ENCODE measurements around the gene EDN2.

EDN2 gene

DNA sequence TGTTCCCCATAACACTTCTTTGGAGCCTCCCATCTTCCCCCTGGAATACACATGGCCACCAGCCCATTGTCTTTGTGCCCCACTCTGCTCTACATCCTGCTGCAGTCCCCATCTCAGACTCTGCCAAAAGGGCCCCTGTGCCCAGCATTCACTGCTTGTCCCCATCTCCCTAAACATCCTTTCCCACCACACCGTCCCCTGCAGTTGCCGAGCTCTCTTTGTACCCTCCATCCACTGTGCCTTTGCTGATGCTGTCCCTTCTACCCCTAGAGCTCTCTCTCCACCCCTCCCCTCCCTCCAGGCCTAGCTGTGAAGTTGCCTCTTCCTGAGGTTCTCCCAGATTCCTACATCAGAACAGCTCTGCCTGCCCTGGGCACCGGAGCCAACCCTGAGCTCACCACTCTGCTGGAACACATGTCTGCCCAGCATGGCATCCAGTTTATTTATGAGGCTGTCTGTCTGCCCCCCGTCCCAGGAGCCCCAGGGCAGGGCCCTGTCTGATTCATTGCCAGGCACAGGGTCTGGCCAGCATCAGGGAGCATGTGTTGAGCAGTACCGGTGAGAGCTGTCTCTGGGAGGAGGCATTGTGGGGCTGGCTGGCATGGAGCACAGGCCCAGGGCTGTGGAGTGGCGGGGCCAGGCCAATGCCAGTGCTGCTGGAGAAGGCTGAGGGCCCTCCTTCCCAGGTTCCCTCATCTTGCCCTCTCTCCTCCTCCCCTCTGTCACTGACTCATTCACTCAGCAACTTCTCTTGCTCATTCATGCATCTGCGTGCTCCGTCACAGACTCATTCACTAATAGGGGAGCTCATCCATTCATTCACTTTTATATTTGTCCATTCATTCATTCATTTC, 28.8 kb downstream of the EDN2 start:
- Histone ChIP-seq H3K27me3 (replicated peaks; ENCODE audit: insufficient read depth, low read length) (no peaks in the 10 kb centered on the region), H3K9me2 (replicated peaks; ENCODE audit: insufficient read depth, low read length) (no peaks in the 10 kb centered on the region), H2AFZ (ENCODE audit: low read length) (no peak overlapping the region), H3K9ac (ENCODE audit: low read length) (no peak overlapping the region), H3F3A (ENCODE audit: insufficient read depth, low read length) (no peaks in the 10 kb centered on the region), H3K4me1 (ENCODE audit: low read length) (no peaks in the 10 kb centered on the region), H3K27ac (ENCODE audit: low read length) (no peak overlapping the region), H4K20me1 (ENCODE audit: insufficient read depth, low read length) (no peaks in the 10 kb centered on the region), H3K36me3 (replicated peaks; ENCODE audit: insufficient read depth, low read length) (no peaks in the 10 kb centered on the region), H3K9me3 (replicated peaks; ENCODE audit: insufficient read depth, low read length) (no peaks in the 10 kb centered on the region), H3K79me2 (ENCODE audit: low read length) (no peaks in the 10 kb centered on the region), H3K4me2 (ENCODE audit: low read depth, low read length) (no peak overlapping the region), H3K4me3 (ENCODE audit: low read length) (no peak overlapping the region)
- no peak for DNase-seq
- TF ChIP-seq EZH2phosphoT487 (IDR thresholded peaks at IDR 0.05; ENCODE audit: low read length), result no peak
- TF ChIP-seq EZH2 (optimal IDR thresholded peaks at IDR 0.05; ENCODE audit: low read depth, low read length), result no peak
- TF ChIP-seq, protein P1, sequence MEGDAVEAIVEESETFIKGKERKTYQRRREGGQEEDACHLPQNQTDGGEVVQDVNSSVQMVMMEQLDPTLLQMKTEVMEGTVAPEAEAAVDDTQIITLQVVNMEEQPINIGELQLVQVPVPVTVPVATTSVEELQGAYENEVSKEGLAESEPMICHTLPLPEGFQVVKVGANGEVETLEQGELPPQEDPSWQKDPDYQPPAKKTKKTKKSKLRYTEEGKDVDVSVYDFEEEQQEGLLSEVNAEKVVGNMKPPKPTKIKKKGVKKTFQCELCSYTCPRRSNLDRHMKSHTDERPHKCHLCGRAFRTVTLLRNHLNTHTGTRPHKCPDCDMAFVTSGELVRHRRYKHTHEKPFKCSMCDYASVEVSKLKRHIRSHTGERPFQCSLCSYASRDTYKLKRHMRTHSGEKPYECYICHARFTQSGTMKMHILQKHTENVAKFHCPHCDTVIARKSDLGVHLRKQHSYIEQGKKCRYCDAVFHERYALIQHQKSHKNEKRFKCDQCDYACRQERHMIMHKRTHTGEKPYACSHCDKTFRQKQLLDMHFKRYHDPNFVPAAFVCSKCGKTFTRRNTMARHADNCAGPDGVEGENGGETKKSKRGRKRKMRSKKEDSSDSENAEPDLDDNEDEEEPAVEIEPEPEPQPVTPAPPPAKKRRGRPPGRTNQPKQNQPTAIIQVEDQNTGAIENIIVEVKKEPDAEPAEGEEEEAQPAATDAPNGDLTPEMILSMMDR (IDR thresholded peaks at IDR 0.05; ENCODE audit: low read length), result no peak

DNA sequence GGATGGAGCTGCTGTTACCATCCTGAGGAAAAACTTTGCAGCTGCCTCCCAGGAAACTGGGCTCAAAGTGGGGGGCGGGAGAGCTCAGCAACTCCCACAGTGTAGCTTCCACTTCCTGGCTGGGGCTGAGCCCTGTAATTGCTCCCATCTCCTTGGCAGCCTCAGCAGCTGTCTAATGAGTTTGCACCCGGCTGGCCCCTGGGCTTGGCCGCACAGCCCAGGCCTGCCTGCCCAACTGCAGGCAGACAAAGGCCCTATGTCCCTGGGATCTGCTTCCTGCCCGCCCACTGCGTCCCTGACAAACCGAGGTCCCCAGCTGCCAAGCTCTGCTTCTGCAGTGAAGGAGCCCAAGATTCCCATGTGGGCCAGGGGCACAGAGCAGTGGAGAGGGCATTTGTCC, 30.1 kb downstream of the EDN2 start:
- H3K79me2 ChIP-seq (ENCODE audit: low read length), result no peaks in the 10 kb centered on the region

DNA sequence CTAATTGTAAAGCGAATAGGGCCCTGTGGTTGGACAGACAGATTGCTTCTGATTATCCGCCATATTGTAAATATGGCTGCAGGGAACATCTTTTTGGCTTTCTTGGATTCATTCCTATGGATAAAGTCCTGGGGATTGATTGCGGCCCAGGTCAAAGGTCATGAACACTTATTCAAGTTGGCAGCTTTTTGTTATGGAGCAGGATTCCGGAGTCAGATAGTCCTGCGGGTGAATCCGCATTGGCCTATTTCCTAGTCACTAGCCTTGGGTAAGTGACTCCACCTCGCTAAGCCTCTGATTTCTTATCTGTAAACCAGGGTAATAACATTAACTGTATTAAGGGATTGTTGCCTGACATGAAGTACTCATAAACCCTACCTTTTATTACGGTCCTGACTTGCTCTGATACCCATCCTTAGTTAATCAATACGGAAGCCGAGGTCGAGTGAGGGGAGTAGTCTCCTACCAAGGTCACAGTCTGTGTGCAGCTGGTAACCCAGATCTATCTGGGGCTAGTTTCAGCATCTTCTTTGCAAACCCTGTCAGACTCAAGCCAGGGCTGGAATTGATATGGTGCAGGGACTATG, 31.7 kb downstream of the EDN2 start:
- H3K4me2 ChIP-seq (ENCODE audit: low read depth, low read length), result no peak overlapping the region
- no peaks in the 10 kb centered on the region for H4K20me1 ChIP-seq (ENCODE audit: insufficient read depth, low read length)
- no peak overlapping the region for H2AFZ ChIP-seq (ENCODE audit: low read length)
- no peaks in the 10 kb centered on the region for H3K9me2 ChIP-seq (replicated peaks; ENCODE audit: insufficient read depth, low read length)
- no peak overlapping the region for H3K27ac ChIP-seq (ENCODE audit: low read length)
- H3K27me3 ChIP-seq (replicated peaks; ENCODE audit: insufficient read depth, low read length), result 0 out of 2 replicates have a peak, but pooled peaks cover 5% of the 10 kb centered on the region
- H3K9me3 ChIP-seq (replicated peaks; ENCODE audit: insufficient read depth, low read length), result no peaks in the 10 kb centered on the region
- no peaks in the 10 kb centered on the region for H3K79me2 ChIP-seq (ENCODE audit: low read length)
- H3K36me3 ChIP-seq (replicated peaks; ENCODE audit: insufficient read depth, low read length), result no peaks in the 10 kb centered on the region
- H3K4me3 ChIP-seq (ENCODE audit: low read length), result no peak overlapping the region
- H3F3A ChIP-seq (ENCODE audit: insufficient read depth, low read length), result no peaks in the 10 kb centered on the region
- no peaks in the 10 kb centered on the region for H3K4me1 ChIP-seq (ENCODE audit: low read length)
- no peak for DNase-seq
- no peak overlapping the region for H3K9ac ChIP-seq (ENCODE audit: low read length)
- no peak for TF ChIP-seq EZH2 (optimal IDR thresholded peaks at IDR 0.05; ENCODE audit: low read depth, low read length)
- TF ChIP-seq, protein P1 (IDR thresholded peaks at IDR 0.05; ENCODE audit: low read length), result no peak
- no peak for TF ChIP-seq EZH2phosphoT487 (IDR thresholded peaks at IDR 0.05; ENCODE audit: low read length)

More for the DNA sequence above, 30.1 kb downstream of the EDN2 start:
- no peaks in the 10 kb centered on the region for H4K20me1 ChIP-seq (ENCODE audit: insufficient read depth, low read length)
- TF ChIP-seq, protein P1 (IDR thresholded peaks at IDR 0.05; ENCODE audit: low read length), result no peak
- no peak for TF ChIP-seq EZH2phosphoT487 (IDR thresholded peaks at IDR 0.05; ENCODE audit: low read length)
- no peak for TF ChIP-seq EZH2 (optimal IDR thresholded peaks at IDR 0.05; ENCODE audit: low read depth, low read length)
- no peak overlapping the region for H3K4me2 ChIP-seq (ENCODE audit: low read depth, low read length)
- 0 out of 2 replicates have a peak, but pooled peaks cover 5% of the 10 kb centered on the region for H3K27me3 ChIP-seq (replicated peaks; ENCODE audit: insufficient read depth, low read length)
- no peak overlapping the region for H3K4me3 ChIP-seq (ENCODE audit: low read length)
- H3K36me3 ChIP-seq (replicated peaks; ENCODE audit: insufficient read depth, low read length), result no peaks in the 10 kb centered on the region
- no peak for DNase-seq
- H3K9ac ChIP-seq (ENCODE audit: low read length), result no peak overlapping the region
- H3K27ac ChIP-seq (ENCODE audit: low read length), result no peak overlapping the region
- H3K4me1 ChIP-seq (ENCODE audit: low read length), result no peaks in the 10 kb centered on the region
- H2AFZ ChIP-seq (ENCODE audit: low read length), result no peak overlapping the region
- H3K9me3 ChIP-seq (replicated peaks; ENCODE audit: insufficient read depth, low read length), result no peaks in the 10 kb centered on the region
- no peaks in the 10 kb centered on the region for H3F3A ChIP-seq (ENCODE audit: insufficient read depth, low read length)
- H3K9me2 ChIP-seq (replicated peaks; ENCODE audit: insufficient read depth, low read length), result no peaks in the 10 kb centered on the region
